Inferior parietal cortex (tissue), 1 donor: ENCODE measurements around the gene ADAM12.

Source experiments
- DNase-seq: peaks from one replicate; pipeline ENCODE4 v3.0.0-alpha.2; 2016; ENCODE audit errors: extremely low spot score

Gene ADAM12

GRCh38 chr10:126214021-126214420, 174.3 kb downstream of the ADAM12 start:
- DNase-seq, result no peak

GRCh38 chr10:126212738-126213137, 175.5 kb downstream of the ADAM12 start:
- DNase-seq, result no peak

- DNase-seq, result no peak
Measured at GRCh38 chr10:126210051-126210651, 178.1 kb downstream of the ADAM12 start.

- DNase-seq, result no peak
Measured at GRCh38 chr10:126209451-126209850, 178.8 kb downstream of the ADAM12 start.

- DNase-seq, result no peak
Measured at GRCh38 chr10:126208726-126209302, 179.5 kb downstream of the ADAM12 start.

GRCh38 chr10:126207851-126208250, 180.4 kb downstream of the ADAM12 start:
- DNase-seq, result no peak

GRCh38 chr10:126207313-126207771, 180.9 kb downstream of the ADAM12 start:
- no peak for DNase-seq

- DNase-seq, result no peak
Measured at GRCh38 chr10:126205486-126206205, 182.6 kb downstream of the ADAM12 start.

GRCh38 chr10:126204320-126204719, 184.0 kb downstream of the ADAM12 start:
- DNase-seq, result no peak

- DNase-seq, result no peak
Measured at GRCh38 chr10:126203746-126204145, 184.5 kb downstream of the ADAM12 start.

GRCh38 chr10:126201603-126202002, 186.7 kb downstream of the ADAM12 start:
- DNase-seq, result no peak

- DNase-seq, result no peak
Measured at GRCh38 chr10:126199221-126199998, 188.9 kb downstream of the ADAM12 start.

GRCh38 chr10:126198681-126199080, 189.6 kb downstream of the ADAM12 start:
- no peak for DNase-seq

GRCh38 chr10:126197036-126197543, 191.2 kb downstream of the ADAM12 start:
- no peak for DNase-seq

GRCh38 chr10:126196281-126196680, 192.0 kb downstream of the ADAM12 start:
- DNase-seq, result no peak

GRCh38 chr10:126191192-126191591, 197.1 kb downstream of the ADAM12 start:
- DNase-seq, result no peak

GRCh38 chr10:126188679-126189200, 199.5 kb downstream of the ADAM12 start:
- DNase-seq, result no peak

- no peak for DNase-seq
Measured at GRCh38 chr10:126187399-126187798, 200.9 kb downstream of the ADAM12 start.

- DNase-seq, result no peak
Measured at GRCh38 chr10:126186766-126187165, 201.5 kb downstream of the ADAM12 start.

- DNase-seq, result no peak
Measured at GRCh38 chr10:126185676-126186447, 202.4 kb downstream of the ADAM12 start.

GRCh38 chr10:126181626-126182025, 206.7 kb downstream of the ADAM12 start:
- no peak for DNase-seq
